ENCODE data around the gene EGFR.

- TF ChIP-seq CTCF (IDR thresholded peaks at IDR 0.05) (no peak), POLR2A (IDR thresholded peaks at IDR 0.05) (no peak)
Observed at GRCh38 chr7:55122263-55122662, 103.4 kb downstream of the EGFR start.

Data from uterus (tissue), 2 donors.